CD4-positive, alpha-beta T cell (primary cell): Measurements from ENCODE around the gene TPCN1. TPM values are rescaled to one million over a fixed set of nuclear protein-coding genes. Genes with fewer than 3 reads are reported as not detected.

Experiments used
- ATAC-seq: fragments of 200-7000 bp; cut with Tn5 transposase; one replicate; pipeline ENCODE4 v1.10.0; 2022; ENCODE audit warnings: mild to moderate bottlenecking; ENCODE audit not compliant: poor library complexity
- CTCF ChIA-PET: fragments of 350-600 bp; sonication (Branson Sonifier 250); formaldehyde crosslinking; loops from one replicate; lab custom pipeline; 2021; ENCODE audit warnings: antibody characterized with exemption, inconsistent platforms; lab: Charles Lee
- POLR2A ChIA-PET: fragments of 350-600 bp; sonication (Branson Sonifier 250); formaldehyde crosslinking; loops from one replicate; lab custom pipeline; 2021; ENCODE audit warnings: antibody characterized with exemption, inconsistent platforms; lab: Charles Lee
- DNase-seq, 14 experiments: peaks; one replicate each; pipeline ENCODE4 v3.0.0-alpha.2; 2013 to 2020; ENCODE audit warnings: mixed read lengths in 2 of 14
- H3K27ac ChIP-seq, 2 donors: one replicate each; pipeline versions ENCODE4 v1.5.1 to v1.7.0; 2013; ENCODE audit warnings: low read length in 2 of 2, low read depth in 1 of 2, mild to moderate bottlenecking in 1 of 2
- H3K27me3 ChIP-seq, 2 experiments: 1 replicate in 1 of 2; 2 replicates in 1 of 2; pipeline versions ENCODE4 v1.6.1 to v1.7.0; 2013; ENCODE audit warnings: low read length in 2 of 2, control low read depth in 1 of 2, mild to moderate bottlenecking in 1 of 2, moderate library complexity in 1 of 2; ENCODE audit not compliant: insufficient read depth in 2 of 2, control insufficient read depth in 1 of 2
- H3K36me3 ChIP-seq: one replicate; pipeline ENCODE4 v1.6.1; 2013; ENCODE audit warnings: low read length, control low read depth; ENCODE audit not compliant: insufficient read depth
- H3K4me1 ChIP-seq: one replicate; pipeline ENCODE4 v1.6.1; 2013; ENCODE audit warnings: low read length, control low read depth; ENCODE audit not compliant: insufficient read depth
- H3K4me3 ChIP-seq: one replicate; pipeline ENCODE4 v1.5.1; 2013; ENCODE audit warnings: mild to moderate bottlenecking, low read length, moderate library complexity
- H3K9me3 ChIP-seq, 2 experiments: 1 replicate in 1 of 2; 2 replicates in 1 of 2; pipeline versions ENCODE4 v1.6.1 to v1.7.0; 2013; ENCODE audit warnings: low read length in 2 of 2, mild to moderate bottlenecking in 2 of 2, control low read depth in 1 of 2, moderate library complexity in 1 of 2; ENCODE audit not compliant: control insufficient read depth in 1 of 2, insufficient read depth in 1 of 2
- H3K27ac Mint-ChIP-seq: one replicate; pipeline ENCODE4 v1.8.0; 2020; ENCODE audit warnings: mixed read lengths
- H3K27me3 Mint-ChIP-seq: one replicate; pipeline ENCODE4 v1.8.0; 2021; ENCODE audit warnings: mixed read lengths
- H3K36me3 Mint-ChIP-seq: one replicate; pipeline ENCODE4 v1.8.0; 2021; ENCODE audit warnings: low read depth, mixed read lengths
- H3K4me1 Mint-ChIP-seq: one replicate; pipeline ENCODE4 v1.8.0; 2021; ENCODE audit warnings: low read depth, mixed read lengths
- H3K4me3 Mint-ChIP-seq: one replicate; pipeline ENCODE4 v1.8.0; 2020; ENCODE audit warnings: mild to moderate bottlenecking, mixed read lengths
- H3K9me3 Mint-ChIP-seq: one replicate; pipeline ENCODE4 v1.8.0; 2020; ENCODE audit warnings: mixed read lengths
- intact Hi-C, 2 experiments: fragments of 100-400 bp; cut with DNase I in 1 of 2; cut with micrococcal nuclease in 1 of 2; formaldehyde crosslinking; loops; one replicate each; pipeline versions ENCODE4 v1.15.1 to v1.9.0; 2023 to 2025; cut with DNase I, micrococcal nuclease
- total RNA-seq, 174 experiments: library from RNA in 2 of 174; stranded (reverse) in 2 of 174; gene quantifications; one replicate each; pipeline ENCODE4 v1.2.3 and lab custom pipeline; 2021 to 2026
- TF ChIP-seq, protein P1 (sequence below): fragments of 200-600 bp; IDR thresholded peaks from one replicate; pipeline ENCODE4 v1.8.0; 2022; ENCODE audit warnings: antibody characterized with exemption, mild to moderate bottlenecking

Gene TPCN1
- total RNA-seq, 2 experiments from 2014 or later = 52.4 to 59.7 TPM

DNA sequence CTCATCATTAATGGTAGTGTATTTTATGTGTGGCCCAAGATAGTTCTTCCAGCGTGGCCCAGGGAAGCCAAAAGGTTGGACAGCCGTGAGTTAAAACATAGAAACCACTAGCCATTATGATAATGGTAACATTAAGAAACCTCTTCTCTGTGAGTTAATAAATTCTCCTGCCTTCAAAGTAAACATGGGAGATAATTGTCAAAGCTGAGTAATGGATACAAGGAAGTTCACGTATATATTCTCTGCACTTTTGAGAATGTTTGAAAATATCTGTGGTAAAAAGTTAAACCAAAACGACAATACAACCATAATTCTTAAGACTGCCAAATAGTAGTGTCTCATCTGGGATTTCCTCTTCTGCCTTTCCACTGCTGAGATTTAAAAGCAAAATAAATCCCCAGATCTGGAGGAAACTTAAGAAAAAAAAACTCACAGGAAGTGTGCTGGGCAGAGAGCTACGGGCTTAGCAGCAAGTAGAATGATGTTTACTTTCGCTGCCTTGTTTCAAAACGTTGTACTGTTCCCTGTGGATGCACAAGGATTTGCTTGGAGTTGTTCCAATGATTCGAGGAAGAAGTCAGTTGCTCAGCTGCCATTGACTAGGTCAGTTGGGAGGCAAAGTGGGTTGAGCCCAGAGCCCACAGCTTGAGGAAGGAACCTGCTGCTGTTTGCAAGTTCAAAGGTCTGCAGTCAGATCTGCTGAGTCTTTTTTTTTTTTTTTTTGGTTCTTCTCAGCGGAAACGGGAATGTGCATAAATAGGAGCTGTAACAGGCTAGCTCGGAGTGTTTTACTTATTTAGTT lies 1.7 kb downstream of the TPCN1 start:
- Mint-ChIP-seq H3K4me3 (peak overlapping the region; percentile 92), H3K4me1 (peaks cover 31% of the 10 kb centered on the region), H3K27ac (peak overlapping the region; percentile 77), H3K27me3 (no peaks in the 10 kb centered on the region), H3K36me3 (peaks cover 20% of the 10 kb centered on the region), H3K9me3 (no peaks in the 10 kb centered on the region)
- ATAC-seq (no peak), DNase-seq (peak in 4 of 14 experiments; percentile 22 to 41 (median 40))
- H3K27ac ChIP-seq = peak overlapping the region; percentile 61 to 74
- no peaks in the 10 kb centered on the region for H3K9me3 ChIP-seq
- peaks cover 16% of the 10 kb centered on the region for H3K36me3 ChIP-seq
- ChIA-PET CTCF (interaction anchor here (1.0 to 3.6 kb wide), 4 partner anchors 10 to 230 kb away, joined by 3 to 17 read pairs (median 4); partner anchors contain the start of gene SLC8B1), POLR2A (interaction anchor here (0.6 to 3.7 kb wide), 13 partner anchors 10 to 285 kb away, joined by 3 to 27 read pairs (median 4); partner anchors contain the start of genes DDX54, OAS2 and RITA1)
- intact Hi-C loops = loop anchor here (1.0 to 5.0 kb wide), 4 partner anchors 15 to 134 kb away; partner anchors contain the start of genes DDX54 (in 1 of the 2), PLBD2 (in 1 of the 2) and RITA1 (in 1 of the 2)
- H3K27me3 ChIP-seq = no peaks in the 10 kb centered on the region
- TF ChIP-seq, protein P1, sequence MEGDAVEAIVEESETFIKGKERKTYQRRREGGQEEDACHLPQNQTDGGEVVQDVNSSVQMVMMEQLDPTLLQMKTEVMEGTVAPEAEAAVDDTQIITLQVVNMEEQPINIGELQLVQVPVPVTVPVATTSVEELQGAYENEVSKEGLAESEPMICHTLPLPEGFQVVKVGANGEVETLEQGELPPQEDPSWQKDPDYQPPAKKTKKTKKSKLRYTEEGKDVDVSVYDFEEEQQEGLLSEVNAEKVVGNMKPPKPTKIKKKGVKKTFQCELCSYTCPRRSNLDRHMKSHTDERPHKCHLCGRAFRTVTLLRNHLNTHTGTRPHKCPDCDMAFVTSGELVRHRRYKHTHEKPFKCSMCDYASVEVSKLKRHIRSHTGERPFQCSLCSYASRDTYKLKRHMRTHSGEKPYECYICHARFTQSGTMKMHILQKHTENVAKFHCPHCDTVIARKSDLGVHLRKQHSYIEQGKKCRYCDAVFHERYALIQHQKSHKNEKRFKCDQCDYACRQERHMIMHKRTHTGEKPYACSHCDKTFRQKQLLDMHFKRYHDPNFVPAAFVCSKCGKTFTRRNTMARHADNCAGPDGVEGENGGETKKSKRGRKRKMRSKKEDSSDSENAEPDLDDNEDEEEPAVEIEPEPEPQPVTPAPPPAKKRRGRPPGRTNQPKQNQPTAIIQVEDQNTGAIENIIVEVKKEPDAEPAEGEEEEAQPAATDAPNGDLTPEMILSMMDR = no peak
- H3K4me1 ChIP-seq = peaks cover 47% of the 10 kb centered on the region
- peak overlapping the region; percentile 91 for H3K4me3 ChIP-seq

DNA sequence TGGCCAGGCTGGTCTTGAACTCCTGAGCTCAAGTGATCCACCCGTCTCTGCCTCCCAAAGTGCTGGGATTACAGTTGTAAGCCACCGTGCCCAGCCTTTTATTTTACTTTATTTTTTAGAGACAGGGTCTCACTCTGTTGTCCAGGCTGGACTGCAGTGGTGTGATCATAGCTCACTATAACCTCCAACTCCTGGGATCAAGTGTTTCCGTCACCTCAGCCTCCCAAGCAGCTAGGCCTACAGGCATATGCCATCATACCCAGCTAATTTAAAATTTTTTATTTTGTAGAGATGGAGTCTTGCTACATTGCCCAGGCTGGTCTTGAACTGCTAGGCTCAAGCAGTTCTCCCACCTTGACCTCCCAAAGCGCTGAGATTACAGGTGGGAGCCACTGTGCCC lies 3.7 kb downstream of the TPCN1 start:
- DNase-seq (no peak), ATAC-seq (no peak)
- Mint-ChIP-seq H3K4me3 (no peak overlapping the region), H3K27me3 (no peaks in the 10 kb centered on the region), H3K36me3 (peaks cover 35% of the 10 kb centered on the region), H3K9me3 (no peaks in the 10 kb centered on the region), H3K27ac (no peak overlapping the region), H3K4me1 (peaks cover 46% of the 10 kb centered on the region)
- ChIA-PET CTCF (no interaction called here), POLR2A (interaction anchor here (3.7 kb wide), 1 partner anchor 8 kb away, joined by 27 read pairs; no protein-coding TSS in a partner anchor)
- intact Hi-C loops = loop anchor here (5.0 kb wide), 3 partner anchors 38 to 132 kb away; partner anchors contain the start of genes DDX54 (in 1 of the 2), PLBD2 (in 1 of the 2) and RITA1 (in 1 of the 2)
- TF ChIP-seq, protein P1 = no peak
- H3K4me1 ChIP-seq = peaks cover 65% of the 10 kb centered on the region
- no peaks in the 10 kb centered on the region for H3K27me3 ChIP-seq
- H3K4me3 ChIP-seq = no peak overlapping the region
- H3K9me3 ChIP-seq = no peaks in the 10 kb centered on the region
- H3K27ac ChIP-seq = no peak overlapping the region
- peaks cover 29% of the 10 kb centered on the region for H3K36me3 ChIP-seq

GRCh38 chr12:113226696-113227568 lies 5.7 kb downstream of the TPCN1 start:
- Histone ChIP-seq H3K27me3 (no peaks in the 10 kb centered on the region), H3K27ac (no peak overlapping the region), H3K36me3 (peaks cover 45% of the 10 kb centered on the region), H3K4me1 (peaks cover 70% of the 10 kb centered on the region), H3K9me3 (no peaks in the 10 kb centered on the region), H3K4me3 (no peak overlapping the region)
- Mint-ChIP-seq H3K4me1 (peaks cover 42% of the 10 kb centered on the region), H3K27me3 (no peaks in the 10 kb centered on the region), H3K36me3 (peaks cover 45% of the 10 kb centered on the region), H3K4me3 (no peak overlapping the region), H3K9me3 (no peaks in the 10 kb centered on the region), H3K27ac (no peak overlapping the region)
- TF ChIP-seq, protein P1 = no peak
- ATAC-seq (no peak), DNase-seq (no peak)
- intact Hi-C loops = no loop called here
- ChIA-PET POLR2A (no interaction called here), CTCF (no interaction called here)
